HUES64 (cell line): ENCODE results near the gene GBF1.

Experiments used
- H3K27ac ChIP-seq: 2 replicates; pipeline ENCODE4 v1.7.0; 2013; ENCODE audit warnings: low read depth, low read length, inconsistent platforms
- H3K27me3 ChIP-seq: 2 replicates; pipeline ENCODE4 v1.6.1; 2013; ENCODE audit warnings: mild to moderate bottlenecking, low read length; ENCODE audit not compliant: insufficient read depth
- H3K36me3 ChIP-seq: 2 replicates; pipeline ENCODE4 v1.6.1; 2013; ENCODE audit warnings: mild to moderate bottlenecking, low read length; ENCODE audit not compliant: insufficient read depth
- H3K4me1 ChIP-seq: 2 replicates; pipeline ENCODE4 v1.6.1; 2013; ENCODE audit warnings: mild to moderate bottlenecking, low read length, moderate library complexity; ENCODE audit not compliant: insufficient read depth
- H3K4me3 ChIP-seq: 2 replicates; pipeline ENCODE4 v1.5.1; 2013; ENCODE audit warnings: mild to moderate bottlenecking, low read length, moderate library complexity
- H3K9ac ChIP-seq: 2 replicates; pipeline ENCODE4 v1.6.1; 2013; ENCODE audit warnings: mild to moderate bottlenecking, low read depth, low read length
- H3K9me3 ChIP-seq: 2 replicates; pipeline ENCODE4 v1.6.1; 2013; ENCODE audit warnings: low read depth, low read length; ENCODE audit not compliant: insufficient read depth
- WGBS: fragments of 150-250, 120-280 bp; methylation state at CpG from one replicate; pipeline ENCODE4 v1.1.7; 2013; ENCODE audit warnings: missing lambda C conversion rate; 5-methylcytosine and 5-hydroxymethylcytosine counted together

The GBF1 gene

DNA sequence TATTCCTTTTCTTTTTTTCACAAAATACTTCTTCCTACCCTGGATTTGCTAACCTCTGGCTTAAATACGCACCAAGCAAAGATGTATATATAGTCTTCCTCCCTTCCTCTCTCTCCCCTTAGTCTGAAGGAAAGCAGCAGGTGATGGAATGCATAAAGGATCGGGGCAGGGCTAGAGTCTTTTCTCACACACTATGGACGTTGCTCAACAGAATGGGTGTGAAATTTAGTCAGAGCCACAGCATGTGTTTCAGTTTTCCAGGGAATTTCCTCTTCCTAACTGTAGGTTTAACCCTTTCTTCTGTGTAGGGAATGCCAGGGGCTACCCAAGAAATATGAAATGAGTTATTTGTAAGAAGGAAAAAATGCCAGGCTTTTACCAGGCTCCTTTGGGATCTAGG, 78.7 kb downstream of the GBF1 start:
- Histone ChIP-seq H3K9ac (no peak overlapping the region), H3K27me3 (no peaks in the 10 kb centered on the region), H3K4me3 (no peak overlapping the region), H3K4me1 (peaks cover 14% of the 10 kb centered on the region; the same call in 1 of the 2 replicates), H3K36me3 (no peaks in the 10 kb centered on the region), H3K9me3 (no peaks in the 10 kb centered on the region), H3K27ac (no peak overlapping the region)
- 37% methylated on average over 2 of the region's 3 CpGs for WGBS

DNA sequence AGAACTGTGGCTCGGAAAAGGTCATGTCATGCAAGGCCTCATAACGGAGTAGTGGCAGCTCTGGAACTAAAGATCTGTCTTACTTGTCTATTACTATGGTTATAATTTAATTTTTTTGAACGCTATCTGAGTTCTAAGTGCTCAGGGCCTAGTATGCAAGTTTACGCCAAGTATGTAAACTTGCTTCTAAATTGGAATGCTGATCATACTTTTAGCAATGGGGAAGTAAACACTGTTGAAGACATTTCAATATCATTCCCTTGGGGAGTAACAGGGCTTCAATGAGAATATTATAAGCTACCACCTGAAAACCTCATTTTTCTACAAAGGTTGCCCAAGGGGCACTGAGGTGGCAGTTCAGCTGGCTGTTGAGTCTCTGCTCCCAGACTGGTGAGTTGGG, 80.7 kb downstream of the GBF1 start:
- WGBS = 95% methylated on average over 4 of the region's 4 CpGs
- no peak overlapping the region for H3K27ac ChIP-seq

DNA sequence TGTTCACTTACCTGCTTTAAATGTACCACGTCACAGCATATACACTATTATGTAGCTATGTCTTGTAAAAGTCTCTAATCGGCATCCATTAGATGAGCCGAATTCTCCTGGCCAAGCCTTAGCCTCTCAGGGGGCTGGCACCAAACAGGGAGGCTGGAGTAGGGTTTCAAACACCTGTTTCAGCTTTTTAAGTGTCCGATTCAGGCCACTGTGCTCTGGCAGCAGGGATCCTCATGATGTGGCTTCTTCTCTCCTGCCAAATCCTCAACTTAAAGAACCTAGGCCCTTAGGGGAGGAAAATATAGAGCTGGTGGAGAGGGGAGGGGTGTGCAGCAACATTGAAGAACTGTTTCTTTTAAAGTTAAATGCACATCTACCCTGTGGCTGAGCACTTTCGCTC, 81.7 kb downstream of the GBF1 start:
- Histone ChIP-seq H3K27me3 (no peaks in the 10 kb centered on the region), H3K4me1 (peaks cover 14% of the 10 kb centered on the region; the same call in 1 of the 2 replicates), H3K9me3 (no peaks in the 10 kb centered on the region), H3K9ac (no peak overlapping the region), H3K27ac (no peak overlapping the region), H3K36me3 (no peaks in the 10 kb centered on the region), H3K4me3 (no peak overlapping the region)
- WGBS = 80% methylated on average over 4 of the region's 5 CpGs

More for the DNA sequence above, 80.7 kb downstream of the GBF1 start:
- H3K27me3 ChIP-seq = no peaks in the 10 kb centered on the region
- no peaks in the 10 kb centered on the region for H3K9me3 ChIP-seq
- peaks cover 14% of the 10 kb centered on the region; the same call in 1 of the 2 replicates for H3K4me1 ChIP-seq
- no peak overlapping the region for H3K4me3 ChIP-seq
- no peak overlapping the region for H3K9ac ChIP-seq
- no peaks in the 10 kb centered on the region for H3K36me3 ChIP-seq

DNA sequence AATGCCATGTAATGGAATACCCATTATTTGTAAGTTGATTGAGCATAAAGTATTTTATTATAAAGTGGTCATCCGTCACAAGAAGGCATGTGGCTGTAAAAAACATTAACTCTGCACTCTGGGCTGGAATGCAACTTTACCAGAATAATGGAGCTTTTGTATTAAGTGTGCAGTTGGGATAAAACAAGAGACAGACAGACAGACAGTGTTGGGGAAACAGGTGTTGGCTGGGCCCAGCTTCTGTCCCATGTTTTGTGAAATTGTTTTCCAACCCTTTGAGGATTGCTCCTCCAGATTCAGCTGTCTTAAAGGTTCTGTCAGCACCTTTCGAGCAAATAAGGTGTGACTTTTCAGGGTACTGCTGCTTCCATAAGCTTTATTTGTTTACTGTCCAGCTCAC, 82.3 kb downstream of the GBF1 start:
- WGBS = 96% methylated on average over 2 of the region's 2 CpGs
- Histone ChIP-seq H3K36me3 (no peaks in the 10 kb centered on the region), H3K27me3 (no peaks in the 10 kb centered on the region), H3K9me3 (no peaks in the 10 kb centered on the region), H3K27ac (no peak overlapping the region), H3K4me3 (no peak overlapping the region), H3K4me1 (peaks cover 14% of the 10 kb centered on the region; the same call in 1 of the 2 replicates), H3K9ac (no peak overlapping the region)

DNA sequence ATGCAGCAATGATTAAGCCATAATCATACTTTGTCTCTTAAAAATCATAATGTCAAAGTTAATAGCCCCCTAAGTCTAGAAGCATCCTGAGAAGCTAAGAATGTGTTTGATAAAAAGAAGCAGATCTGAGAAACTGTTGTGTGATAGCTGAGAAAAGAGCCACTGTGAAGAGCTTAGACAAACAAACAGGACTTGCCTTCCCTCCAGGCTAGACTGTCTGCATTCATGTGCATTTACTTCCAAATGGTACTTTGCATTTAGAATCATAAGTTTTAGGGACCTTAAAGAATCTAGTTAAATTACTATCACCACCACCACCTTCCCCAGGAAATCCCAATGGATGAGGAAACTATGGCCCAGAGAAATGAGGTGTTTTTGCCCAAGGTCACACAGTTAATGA, 87.4 kb downstream of the GBF1 start:
- H3K36me3 ChIP-seq = no peaks in the 10 kb centered on the region
- no peak overlapping the region for H3K27ac ChIP-seq
- no peak overlapping the region for H3K9ac ChIP-seq
- no peaks in the 10 kb centered on the region for H3K9me3 ChIP-seq
- H3K4me3 ChIP-seq = no peak overlapping the region
- H3K27me3 ChIP-seq = no peaks in the 10 kb centered on the region; the same call in 1 of the 2 replicates
- H3K4me1 ChIP-seq = peaks cover under 1% of the 10 kb centered on the region; the same call in 1 of the 2 replicates

DNA sequence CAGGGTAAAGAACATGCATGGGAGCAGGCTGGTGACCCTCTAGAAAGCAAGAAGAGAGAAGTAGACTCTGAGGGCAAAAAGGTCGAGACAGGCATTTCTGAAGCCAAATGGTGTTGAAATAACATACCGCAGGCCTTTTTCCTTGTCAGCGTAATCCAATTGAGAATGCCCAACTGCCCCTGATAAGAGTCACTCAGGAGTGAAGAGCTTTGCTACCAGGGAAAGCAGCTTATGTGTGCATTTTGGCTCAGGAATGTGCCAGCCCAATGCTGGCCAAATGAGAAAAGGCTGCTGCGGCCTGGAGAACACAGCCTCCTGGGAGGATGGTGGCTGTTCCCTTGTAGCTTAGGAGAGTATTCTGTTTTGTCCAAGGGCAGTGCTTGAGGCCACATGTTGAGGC, 88.8 kb downstream of the GBF1 start:
- no peaks in the 10 kb centered on the region for H3K9me3 ChIP-seq
- 90% methylated on average over 4 of the region's 4 CpGs for WGBS
- H3K4me3 ChIP-seq = no peak overlapping the region
- H3K27ac ChIP-seq = no peak overlapping the region
- H3K36me3 ChIP-seq = no peaks in the 10 kb centered on the region
- no peaks in the 10 kb centered on the region; the same call in 1 of the 2 replicates for H3K27me3 ChIP-seq
- H3K4me1 ChIP-seq = no peaks in the 10 kb centered on the region
- H3K9ac ChIP-seq = no peak overlapping the region

DNA sequence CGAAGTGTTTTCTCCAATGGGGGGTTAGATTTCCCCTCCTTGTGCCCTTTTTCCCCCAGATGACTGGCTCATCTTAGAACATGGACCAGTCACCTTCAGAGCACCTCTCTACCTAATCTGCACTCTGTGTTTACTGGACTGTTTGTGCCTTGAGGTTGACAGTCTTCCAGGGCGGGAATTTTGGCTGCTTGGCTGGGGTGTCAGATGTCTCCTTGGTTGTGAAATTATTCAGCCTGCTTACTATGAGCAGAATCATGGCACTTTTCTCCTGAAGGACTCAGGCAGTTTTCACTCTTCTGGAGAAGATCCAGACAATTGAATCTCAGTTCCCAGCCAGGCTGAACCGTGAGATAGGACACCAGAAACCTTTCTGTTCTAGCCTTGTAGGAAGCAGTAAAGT, 89.9 kb downstream of the GBF1 start:
- Histone ChIP-seq H3K4me3 (no peak overlapping the region), H3K9ac (no peak overlapping the region), H3K27ac (no peak overlapping the region), H3K4me1 (no peaks in the 10 kb centered on the region), H3K9me3 (no peaks in the 10 kb centered on the region), H3K36me3 (no peaks in the 10 kb centered on the region), H3K27me3 (peaks cover 9% of the 10 kb centered on the region)
- WGBS = 96% methylated on average over 3 of the region's 3 CpGs

DNA sequence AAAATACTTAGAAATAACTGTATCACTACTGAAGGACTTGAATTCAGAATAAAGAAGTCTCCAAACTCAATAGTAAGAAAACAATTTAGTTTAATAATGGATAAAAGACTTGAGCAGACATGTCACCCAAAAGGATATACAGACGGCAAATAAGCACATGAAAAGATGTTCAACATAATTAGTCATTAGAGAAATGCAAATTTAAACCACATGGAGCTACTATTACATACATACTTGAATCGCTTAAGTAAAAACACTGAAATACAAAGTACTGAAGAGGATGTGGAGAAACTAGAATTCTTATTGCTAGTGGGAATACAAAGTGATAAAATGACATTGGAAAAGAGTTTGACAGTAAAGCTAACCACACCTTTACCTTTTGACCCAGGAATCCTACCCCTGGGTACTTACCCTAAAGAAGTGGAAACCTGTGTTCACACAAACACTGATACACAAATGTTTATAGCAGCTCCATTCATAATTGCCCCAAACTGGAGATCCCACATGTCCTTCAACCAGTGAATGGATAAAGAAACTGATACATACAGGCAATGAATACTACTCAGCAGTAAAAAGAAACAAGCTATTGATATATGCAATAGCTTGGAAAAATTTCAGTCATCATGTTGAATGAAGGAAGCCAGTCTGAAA, 95.8 kb downstream of the GBF1 start:
- Histone ChIP-seq H3K4me1 (peaks cover 7% of the 10 kb centered on the region; the same call in 1 of the 2 replicates), H3K9ac (no peak overlapping the region), H3K36me3 (peaks cover 5% of the 10 kb centered on the region; the same call in 1 of the 2 replicates), H3K4me3 (no peak overlapping the region), H3K9me3 (no peaks in the 10 kb centered on the region), H3K27ac (no peak overlapping the region), H3K27me3 (peaks cover 59% of the 10 kb centered on the region)
- WGBS = no CpG with 5 or more reads among the region's 2 CpGs

DNA sequence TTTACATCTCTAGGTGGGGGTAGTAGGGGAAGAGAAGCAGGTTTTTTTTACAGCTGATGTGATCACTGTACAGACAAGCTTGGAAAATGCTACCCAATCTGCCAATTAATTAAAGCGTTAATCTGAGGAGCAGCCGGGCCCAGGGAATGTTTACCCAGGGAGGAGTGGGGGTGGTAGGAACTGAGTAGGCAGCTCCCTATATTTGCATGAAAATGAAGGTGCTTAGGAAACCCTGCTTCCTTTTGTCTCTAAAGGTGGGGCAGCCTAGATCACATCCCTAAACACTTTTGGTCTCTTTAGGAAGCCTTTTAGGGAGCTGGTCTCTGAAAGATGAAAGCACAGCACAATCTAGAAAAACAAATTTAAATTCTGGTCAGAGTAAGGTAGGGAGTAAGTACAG, 97.1 kb downstream of the GBF1 start:
- H3K4me3 ChIP-seq = no peak overlapping the region
- H3K36me3 ChIP-seq = peaks cover 5% of the 10 kb centered on the region; the same call in 1 of the 2 replicates
- H3K27ac ChIP-seq = no peak overlapping the region
- no peaks in the 10 kb centered on the region for H3K9me3 ChIP-seq
- no peak overlapping the region for H3K9ac ChIP-seq
- WGBS = 0% methylated on average over 2 of the region's 2 CpGs
- H3K4me1 ChIP-seq = peaks cover 7% of the 10 kb centered on the region; the same call in 1 of the 2 replicates
- H3K27me3 ChIP-seq = peaks cover 59% of the 10 kb centered on the region

DNA sequence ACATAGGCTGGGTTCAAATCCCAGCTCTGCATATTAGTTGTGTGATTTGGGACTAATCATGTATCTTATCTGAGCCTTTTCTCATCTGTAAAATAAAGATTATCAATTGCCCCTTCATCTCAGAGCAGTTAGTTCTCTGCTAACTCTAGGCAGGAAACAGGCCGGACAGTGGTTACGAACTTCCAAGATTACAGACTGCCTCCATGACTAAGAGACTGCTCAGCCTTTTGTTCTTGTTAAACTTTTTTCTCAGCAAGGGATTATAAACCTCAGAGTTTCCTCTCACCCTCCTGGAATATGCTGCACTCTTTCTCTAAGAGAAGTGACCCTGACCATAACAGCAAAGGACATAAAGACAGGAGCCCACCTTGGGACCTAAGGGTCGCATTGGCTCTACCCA, 97.6 kb downstream of the GBF1 start:
- Histone ChIP-seq H3K4me1 (peaks cover 7% of the 10 kb centered on the region; the same call in 1 of the 2 replicates), H3K27me3 (peaks cover 59% of the 10 kb centered on the region), H3K9ac (no peak overlapping the region), H3K9me3 (no peaks in the 10 kb centered on the region), H3K36me3 (peaks cover 5% of the 10 kb centered on the region; the same call in 1 of the 2 replicates), H3K27ac (no peak overlapping the region), H3K4me3 (no peak overlapping the region)
- 38% methylated on average over 2 of the region's 3 CpGs for WGBS

DNA sequence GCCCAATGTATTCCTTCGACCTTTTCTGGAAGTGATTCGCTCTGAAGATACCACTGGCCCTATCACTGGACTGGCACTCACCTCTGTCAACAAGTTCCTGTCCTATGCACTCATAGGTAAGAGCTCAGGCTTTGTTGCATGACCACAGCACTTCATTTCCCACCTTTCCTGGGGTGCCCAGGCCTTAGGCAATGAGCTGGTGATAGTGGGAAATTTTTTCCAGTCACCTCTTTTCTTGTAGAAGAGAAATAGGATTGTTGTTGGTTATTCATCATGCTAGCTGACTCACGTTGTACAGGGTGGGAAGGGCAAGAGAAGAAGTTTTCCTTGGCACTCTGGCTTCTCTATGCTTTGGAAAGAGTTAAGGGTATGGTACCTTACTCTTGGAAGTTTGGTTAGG, 98.7 kb downstream of the GBF1 start:
- no peaks in the 10 kb centered on the region for H3K9me3 ChIP-seq
- peaks cover 5% of the 10 kb centered on the region; the same call in 1 of the 2 replicates for H3K36me3 ChIP-seq
- peaks cover 7% of the 10 kb centered on the region; the same call in 1 of the 2 replicates for H3K4me1 ChIP-seq
- H3K27ac ChIP-seq = no peak overlapping the region
- WGBS = 91% methylated on average over 3 of the region's 3 CpGs
- H3K4me3 ChIP-seq = no peak overlapping the region
- peaks cover 59% of the 10 kb centered on the region for H3K27me3 ChIP-seq
- no peak overlapping the region for H3K9ac ChIP-seq
